ENCODE measurements around the gene IGFBP3. TPM values are rescaled to one million over a fixed set of nuclear protein-coding genes. Genes with fewer than 3 reads are reported as not detected.

The IGFBP3 gene
- total RNA-seq (ENCODE audit: low replicate concordance): 73.8 and 149 TPM in 2 replicates

GRCh38 chr7:45920502-45921380, at the start of gene IGFBP3:
TSS of gene IGFBP3 (minus strand) at chr7:45921272. CDS start at chr7:45921140, 132 bp downstream.

DNA sequence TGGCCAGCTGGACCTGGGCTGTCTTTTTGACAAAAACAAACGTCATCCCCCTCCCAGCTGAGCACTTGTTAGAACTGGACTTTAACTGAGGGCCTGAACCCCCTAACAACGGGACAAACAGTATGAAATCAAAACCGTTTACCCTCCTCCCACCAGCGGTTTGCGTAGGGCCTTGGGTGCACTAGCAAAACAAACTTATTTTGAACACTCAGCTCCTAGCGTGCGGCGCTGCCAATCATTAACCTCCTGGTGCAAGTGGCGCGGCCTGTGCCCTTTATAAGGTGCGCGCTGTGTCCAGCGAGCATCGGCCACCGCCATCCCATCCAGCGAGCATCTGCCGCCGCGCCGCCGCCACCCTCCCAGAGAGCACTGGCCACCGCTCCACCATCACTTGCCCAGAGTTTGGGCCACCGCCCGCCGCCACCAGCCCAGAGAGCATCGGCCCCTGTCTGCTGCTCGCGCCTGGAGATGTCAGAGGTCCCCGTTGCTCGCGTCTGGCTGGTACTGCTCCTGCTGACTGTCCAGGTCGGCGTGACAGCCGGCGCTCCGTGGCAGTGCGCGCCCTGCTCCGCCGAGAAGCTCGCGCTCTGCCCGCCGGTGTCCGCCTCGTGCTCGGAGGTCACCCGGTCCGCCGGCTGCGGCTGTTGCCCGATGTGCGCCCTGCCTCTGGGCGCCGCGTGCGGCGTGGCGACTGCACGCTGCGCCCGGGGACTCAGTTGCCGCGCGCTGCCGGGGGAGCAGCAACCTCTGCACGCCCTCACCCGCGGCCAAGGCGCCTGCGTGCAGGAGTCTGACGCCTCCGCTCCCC, 32.7 kb downstream of the IGFBP3 start, which contains the start of gene IGFBP1:
Gene IGFBP1 (plus strand): TSS at position 304 of the 808 bp plus-strand sequence. CDS start 165 bp downstream, at position 469.

DNA sequence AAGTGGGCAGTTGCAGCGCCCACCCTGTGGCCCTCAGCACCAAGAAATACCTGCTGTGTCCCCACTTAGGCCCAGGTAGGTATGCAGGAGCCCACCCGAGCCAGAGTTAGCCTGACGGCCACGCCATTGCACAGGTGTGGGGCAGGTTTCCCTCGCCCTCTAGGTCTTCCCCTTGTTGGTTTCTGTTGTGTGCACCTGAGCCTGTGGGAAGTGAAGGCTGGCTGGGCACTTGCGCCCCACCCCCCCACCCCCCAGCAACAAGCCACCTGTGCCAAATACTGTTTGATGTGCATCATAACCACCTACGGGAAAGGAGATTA, 48.1 kb downstream of the IGFBP3 start, which contains the start of gene CCDC201:
Gene CCDC201 (minus strand): TSS at position 48 of the 320 bp plus-strand sequence. CDS start 75 bp downstream, outside the sequence.

Other genes with a start within 250 kb of the IGFBP3 start
- not detected in 2 replicates for gene CCDC201, start 48.2 kb downstream of the IGFBP3 start, total RNA-seq (ENCODE audit: low replicate concordance)
- gene IGFBP1, start 32.8 kb downstream of the IGFBP3 start, total RNA-seq (ENCODE audit: low replicate concordance): not detected in 2 replicates